ENCODE measurements around the gene ZNF469.

GRCh38 chr16:88390265-88390664 is 7.5 kb downstream of the ZNF469 start:
- TF ChIP-seq CTCF (conservative IDR thresholded peaks at IDR 0.05 in 1 of 2, IDR thresholded peaks at IDR 0.05 in 1 of 2; ENCODE audit: extremely low read depth in 1 of 2, insufficient read depth in 1 of 2, low read depth in 1 of 2, low read length in 2 of 2) (no peak), EZH2 (IDR thresholded peaks at IDR 0.05; ENCODE audit: borderline replicate concordance, low read length) (no peak)

All from mammary epithelial cell (primary cell).